GM12878 (cell line): ENCODE results near the gene SAFB. TPM values are rescaled to one million over a fixed set of nuclear protein-coding genes. Genes with fewer than 3 reads are reported as not detected.

Experiments used
- ATAC-seq: fragments of 200-7000 bp; cut with Tn5 transposase; 3 replicates; pipeline ENCODE4 v1.9.1; 2020; ENCODE audit warnings: mild to moderate bottlenecking, moderate library complexity
- BruUV-seq: library from RNA; stranded (reverse); fragments of 400-500 nt; replicated peaks from 2 replicates; lab custom pipeline; 2021; lab: Mats Ljungman, UMichigan
- CTCF ChIA-PET: fragments of 300-600 bp; sonication (Branson Sonifier 250); formaldehyde crosslinking; extraction: SDS; loops from one replicate; lab custom pipeline; 2021; ENCODE audit warnings: inconsistent platforms; lab: Yijun Ruan, JAX
- POLR2A ChIA-PET: fragments of 350-600 bp; formaldehyde crosslinking; extraction: SDS; loops from one replicate; lab custom pipeline; 2021; ENCODE audit warnings: inconsistent platforms; lab: Charles Lee
- RAD21 ChIA-PET: fragments of 300-600 bp; sonication (Branson Sonifier 250); formaldehyde crosslinking; loops from one replicate; lab custom pipeline; 2023; ENCODE audit warnings: antibody characterized with exemption; ENCODE audit not compliant: unreplicated experiment; lab: Charles Lee
- SMC1A ChIA-PET: fragments of 300-600 bp; sonication (Branson Sonifier 250); formaldehyde crosslinking; loops from one replicate; lab custom pipeline; 2023; ENCODE audit not compliant: unreplicated experiment, uncharacterized antibody; lab: Charles Lee
- DNase-seq: peaks from one replicate; pipeline ENCODE4 v3.0.0-alpha.2; 2011; ENCODE audit warnings: low read depth, low spot score
- FAIRE-seq: peaks from 3 replicates; lab custom pipeline; 2011; peaks lifted over from hg19 to GRCh38; lab: Jason Lieb, UNC
- H2AFZ ChIP-seq: 2 replicates; pipeline ENCODE4 v1.6.0; 2011; ENCODE audit warnings: low read depth, low read length, control low read depth; ENCODE audit not compliant: control insufficient read depth
- H3K27ac ChIP-seq: 2 replicates; pipeline ENCODE4 v1.5.1; 2011; ENCODE audit warnings: control low read depth; ENCODE audit not compliant: control insufficient read depth, insufficient read depth
- H3K27me3 ChIP-seq, 2 experiments: replicated peaks in 1 of 2; 2 replicates each; pipeline versions ENCODE4 v1.6.0 to v1.6.1; 2011; ENCODE audit warnings: low read length in 1 of 2; ENCODE audit not compliant: control insufficient read depth in 2 of 2, insufficient read depth in 2 of 2
- H3K36me3 ChIP-seq, 2 experiments: 2 replicates each; pipeline ENCODE4 v1.5.1; 2011; ENCODE audit warnings: low read length in 1 of 2; ENCODE audit not compliant: control insufficient read depth in 2 of 2, insufficient read depth in 2 of 2
- H3K4me1 ChIP-seq: 2 replicates; pipeline ENCODE4 v1.6.1; 2011; ENCODE audit warnings: mild to moderate bottlenecking, low read length, moderate library complexity, mixed read lengths; ENCODE audit not compliant: control insufficient read depth, insufficient read depth
- H3K4me2 ChIP-seq: 2 replicates; pipeline ENCODE4 v1.6.0; 2011; ENCODE audit warnings: control low read depth; ENCODE audit not compliant: control insufficient read depth, insufficient read depth
- H3K4me3 ChIP-seq: fragments of 200-600 bp; sonication (generic); 2 replicates; pipeline ENCODE4 v1.5.1; 2016
- H3K79me2 ChIP-seq: 2 replicates; pipeline ENCODE4 v1.6.0; 2011; ENCODE audit warnings: low read length; ENCODE audit not compliant: control insufficient read depth, insufficient read depth
- H3K9ac ChIP-seq: 2 replicates; pipeline ENCODE4 v1.8.0; 2011; ENCODE audit warnings: low read length, control low read depth, mixed read lengths; ENCODE audit not compliant: control insufficient read depth, insufficient read depth
- H3K9me3 ChIP-seq: replicated peaks from 3 replicates; pipeline ENCODE4 v1.5.1; 2011; ENCODE audit warnings: mild to moderate bottlenecking, low read length; ENCODE audit not compliant: control insufficient read depth, insufficient read depth
- H4K20me1 ChIP-seq: 2 replicates; pipeline ENCODE4 v1.6.0; 2011; ENCODE audit not compliant: control insufficient read depth, insufficient read depth
- E2F8 ChIP-seq: fragments of 450-650 bp; IDR thresholded peaks from 2 replicates; pipeline ENCODE4 v1.6.1; 2018; ENCODE audit warnings: mild to moderate bottlenecking, low read depth, moderate library complexity; ENCODE audit not compliant: partially characterized antibody
- EGR1 ChIP-seq, 2 experiments: IDR thresholded peaks; 1 replicate in 1 of 2; 2 replicates in 1 of 2; pipeline ENCODE4 v1.6.1; 2011 to 2012; ENCODE audit warnings: low read depth in 2 of 2, low read length in 2 of 2, borderline replicate concordance in 1 of 2, mild to moderate bottlenecking in 1 of 2, moderate library complexity in 1 of 2
- FOXM1 ChIP-seq: IDR thresholded peaks from 2 replicates; pipeline ENCODE4 v1.6.1; 2012; ENCODE audit warnings: low read depth, mild to moderate bottlenecking, inconsistent platforms, low read length, moderate library complexity
- HDGF ChIP-seq: fragments of 450-650 bp; IDR thresholded peaks from 2 replicates; pipeline ENCODE4 v1.6.1; 2016; ENCODE audit warnings: antibody characterized with exemption
- KLF5 ChIP-seq: fragments of 450-650 bp; IDR thresholded peaks from 2 replicates; pipeline ENCODE4 v1.6.1; 2014; ENCODE audit warnings: mild to moderate bottlenecking; ENCODE audit not compliant: partially characterized antibody
- LARP7 ChIP-seq: fragments of 450-650 bp; IDR thresholded peaks from 2 replicates; pipeline ENCODE4 v1.6.1; 2017; ENCODE audit warnings: mild to moderate bottlenecking
- NR2C1 ChIP-seq: fragments of 450-650 bp; IDR thresholded peaks from 2 replicates; pipeline ENCODE4 v1.6.1; 2017; ENCODE audit warnings: antibody characterized with exemption, mild to moderate bottlenecking, moderate library complexity
- POLR2A ChIP-seq: IDR thresholded peaks from 2 replicates; pipeline ENCODE4 v1.6.1; 2011; ENCODE audit warnings: low read depth, mild to moderate bottlenecking, low read length
- POU2F2 ChIP-seq: IDR thresholded peaks from 3 replicates; pipeline ENCODE4 v1.6.1; 2011; ENCODE audit warnings: low read depth, mild to moderate bottlenecking, low read length, borderline replicate concordance
- SIX5 ChIP-seq: IDR thresholded peaks from 2 replicates; pipeline ENCODE4 v1.6.1; 2011; ENCODE audit warnings: mild to moderate bottlenecking, low read depth, low read length, moderate library complexity; ENCODE audit not compliant: severe bottlenecking
- SUZ12 ChIP-seq: fragments of 200-600 bp; sonication (generic); IDR thresholded peaks from one replicate; pipeline ENCODE4 v1.6.1; 2018; ENCODE audit warnings: antibody characterized with exemption, mild to moderate bottlenecking; ENCODE audit not compliant: unreplicated experiment
- TCF7 ChIP-seq: IDR thresholded peaks from 2 replicates; pipeline ENCODE4 v1.6.1; 2014; ENCODE audit warnings: antibody characterized with exemption, borderline replicate concordance
- WGBS: methylation state at CpG from one replicate; pipeline ENCODE4 v1.1.6; 2016; ENCODE audit warnings: low lambda C conversion rate; ENCODE audit not compliant: insufficient replicate concordance, insufficient coverage; ENCODE audit errors: missing lambda C conversion rate; 5-methylcytosine and 5-hydroxymethylcytosine counted together
- in situ Hi-C: fragments of 300-500 bp; cut with MboI; formaldehyde crosslinking; loops from 9 replicates; pipeline ENCODE4 v1.14.3; 2018; ENCODE audit warnings: mixed read lengths
- intact Hi-C: fragments of 100-400 bp; cut with micrococcal nuclease; formaldehyde crosslinking; loops from one replicate; pipeline ENCODE4 v1.14.2; 2022; ENCODE audit not compliant: unreplicated experiment
- polyA plus RNA-seq, 11 experiments: library from polyadenylated mRNA; depleted of rRNA in 4 of 11; unstranded in 6 of 11; stranded (reverse) in 5 of 11; fragments of >200 nt; fragmentation: Nextera tagmentation in 4 of 11; fragmentation: Illumina TruSeq in 1 of 11; extraction: Ambion mirVana in 4 of 11; extraction: Trizol in 1 of 11; gene quantifications; 1 replicate in 1 of 11; 2 replicates in 10 of 11; pipeline versions ENCODE4 v1.2.1 to v1.2.3, GENCODE V29; 2011 to 2016; ENCODE audit warnings: inconsistent platforms in 2 of 11, missing spikeins in 2 of 11, low read depth in 1 of 11
- total RNA-seq, 4 experiments: library from RNA; depleted of rRNA in 3 of 4; stranded (reverse); fragments of >200 nt in 3 of 4; fragmentation: Illumina TruSeq in 1 of 4; extraction: Trizol in 1 of 4; gene quantifications; 2 replicates each; pipeline versions ENCODE4 v1.2.1 to v1.2.3, GENCODE V29; 2013 to 2021

Gene SAFB
- total and polyA plus RNA-seq, 10 of the 15 experiments (the other 5 are each of a cell fraction or from before 2014, with no cell fraction given) = 1.6 to 131 (median 61.2) TPM

- no peaks in the 10 kb centered on the region; the same call in 1 of the 2 replicates for H4K20me1 ChIP-seq
- no peaks in the 10 kb centered on the region for H3K4me1 ChIP-seq
- H3K9ac ChIP-seq = no peak overlapping the region
- 93% methylated on average over 16 of the region's 16 CpGs for WGBS
- DNase-seq (no peak), ATAC-seq (no peak), FAIRE-seq (no peak)
- ChIA-PET CTCF (interaction anchor here (0.5 kb wide), 1 partner anchor 435 kb away, joined by 3 read pairs; no protein-coding TSS in a partner anchor), POLR2A (interaction anchor here (0.6 kb wide), 1 partner anchor 17 kb away, joined by 3 read pairs; no protein-coding TSS in a partner anchor), SMC1A (no interaction called here), RAD21 (no interaction called here)
- no peak overlapping the region for H3K4me2 ChIP-seq
- H3K4me3 ChIP-seq = no peak overlapping the region
- in situ Hi-C loops = no loop called here
- peaks cover 22 to 51% of the 10 kb centered on the region in 2 experiments for H3K36me3 ChIP-seq
- no peaks in the 10 kb centered on the region for H3K9me3 ChIP-seq
- BruUV-seq = no TSS peak
- intact Hi-C loops = no loop called here
- no peak overlapping the region for H2AFZ ChIP-seq
- no peaks in the 10 kb centered on the region; the same call in none of the 2 replicates for H3K79me2 ChIP-seq
- H3K27ac ChIP-seq = no peak overlapping the region
- TF ChIP-seq POU2F2 (no peak), E2F8 (no peak), TCF7 (no peak), SIX5 (no peak), FOXM1 (no peak), POLR2A (no peak), SUZ12 (no peak), HDGF (no peak), KLF5 (no peak), NR2C1 (no peak), EGR1 (IDR thresholded peaks at IDR 0.05; ENCODE audit: borderline replicate concordance in 1 of 2, low read depth in 2 of 2, low read length in 2 of 2) (no peak), LARP7 (no peak)
- no peaks in the 10 kb centered on the region for H3K27me3 ChIP-seq
These were observed 15.3 kb upstream of the SAFB start for GRCh38 chr19:5607318-5608275.
